Suprapubic skin (tissue), 3 donors: ENCODE results near the gene MINK1.

ENCODE experiments used
- EP300 ChIP-seq: sonication (generic); formaldehyde crosslinking; IDR thresholded peaks from one replicate; pipeline ENCODE4 v1.6.1; 2017; ENCODE audit warnings: antibody characterized with exemption
- POLR2A ChIP-seq, 2 donors: fragments of 450-650 bp; IDR thresholded peaks; one replicate each; pipeline ENCODE4 v1.6.1; 2017; ENCODE audit warnings: antibody characterized with exemption in 2 of 2, mild to moderate bottlenecking in 2 of 2, moderate library complexity in 2 of 2
- TF ChIP-seq, protein P1 (sequence below), 2 donors: fragments of 200-600 bp in 1 of 2; fragments of 450-650 bp in 1 of 2; sonication (generic) in 1 of 2; IDR thresholded peaks; one replicate each; pipeline ENCODE4 v1.5.1; 2016 to 2019; ENCODE audit warnings: antibody characterized with exemption in 2 of 2, mild to moderate bottlenecking in 1 of 2, moderate library complexity in 1 of 2

DNA sequence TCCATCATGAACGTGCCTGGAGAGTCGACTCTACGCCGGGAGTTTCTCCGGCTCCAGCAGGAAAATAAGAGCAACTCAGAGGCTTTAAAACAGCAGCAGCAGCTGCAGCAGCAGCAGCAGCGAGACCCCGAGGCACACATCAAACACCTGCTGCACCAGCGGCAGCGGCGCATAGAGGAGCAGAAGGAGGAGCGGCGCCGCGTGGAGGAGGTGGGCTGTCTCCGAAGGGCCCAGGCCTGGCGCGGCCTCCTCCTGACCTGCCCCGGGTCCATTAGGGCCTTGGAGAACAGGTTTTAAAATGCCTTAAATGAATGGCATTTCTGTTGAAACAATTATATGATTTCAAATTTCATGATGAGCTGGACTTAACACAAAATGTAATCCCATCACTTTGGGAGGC lies 54.4 kb downstream of the MINK1 start:
- TF ChIP-seq, protein P1, sequence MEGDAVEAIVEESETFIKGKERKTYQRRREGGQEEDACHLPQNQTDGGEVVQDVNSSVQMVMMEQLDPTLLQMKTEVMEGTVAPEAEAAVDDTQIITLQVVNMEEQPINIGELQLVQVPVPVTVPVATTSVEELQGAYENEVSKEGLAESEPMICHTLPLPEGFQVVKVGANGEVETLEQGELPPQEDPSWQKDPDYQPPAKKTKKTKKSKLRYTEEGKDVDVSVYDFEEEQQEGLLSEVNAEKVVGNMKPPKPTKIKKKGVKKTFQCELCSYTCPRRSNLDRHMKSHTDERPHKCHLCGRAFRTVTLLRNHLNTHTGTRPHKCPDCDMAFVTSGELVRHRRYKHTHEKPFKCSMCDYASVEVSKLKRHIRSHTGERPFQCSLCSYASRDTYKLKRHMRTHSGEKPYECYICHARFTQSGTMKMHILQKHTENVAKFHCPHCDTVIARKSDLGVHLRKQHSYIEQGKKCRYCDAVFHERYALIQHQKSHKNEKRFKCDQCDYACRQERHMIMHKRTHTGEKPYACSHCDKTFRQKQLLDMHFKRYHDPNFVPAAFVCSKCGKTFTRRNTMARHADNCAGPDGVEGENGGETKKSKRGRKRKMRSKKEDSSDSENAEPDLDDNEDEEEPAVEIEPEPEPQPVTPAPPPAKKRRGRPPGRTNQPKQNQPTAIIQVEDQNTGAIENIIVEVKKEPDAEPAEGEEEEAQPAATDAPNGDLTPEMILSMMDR (IDR thresholded peaks at IDR 0.05): no peak
- TF ChIP-seq EP300 (no peak), POLR2A (IDR thresholded peaks at IDR 0.05) (no peak)
